HUDEP-2 (cell line): ENCODE data around the gene FOXC2.

Source experiments
- DNase-seq, 76 experiments: peaks; one replicate each; lab custom pipeline; 2025; ENCODE audit not compliant: unreplicated experiment in 76 of 76; lab: John Stamatoyannopoulos, UW

FOXC2 gene

DNA sequence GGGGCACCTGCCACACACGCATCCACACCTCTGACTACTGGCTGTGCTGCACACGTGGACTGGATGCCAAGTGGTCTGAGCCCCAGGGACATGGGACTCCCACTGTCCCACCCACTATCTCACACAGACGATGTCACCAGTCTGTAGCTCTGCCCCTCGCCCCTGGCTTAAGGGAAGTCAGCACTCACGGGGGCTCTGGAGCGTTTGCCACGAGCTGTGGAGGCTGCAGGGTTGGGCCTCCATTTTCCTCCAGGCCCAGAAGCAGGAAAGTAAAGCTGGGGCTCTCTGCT, 34.2 kb upstream of the FOXC2 start:
- no peak for DNase-seq

DNA sequence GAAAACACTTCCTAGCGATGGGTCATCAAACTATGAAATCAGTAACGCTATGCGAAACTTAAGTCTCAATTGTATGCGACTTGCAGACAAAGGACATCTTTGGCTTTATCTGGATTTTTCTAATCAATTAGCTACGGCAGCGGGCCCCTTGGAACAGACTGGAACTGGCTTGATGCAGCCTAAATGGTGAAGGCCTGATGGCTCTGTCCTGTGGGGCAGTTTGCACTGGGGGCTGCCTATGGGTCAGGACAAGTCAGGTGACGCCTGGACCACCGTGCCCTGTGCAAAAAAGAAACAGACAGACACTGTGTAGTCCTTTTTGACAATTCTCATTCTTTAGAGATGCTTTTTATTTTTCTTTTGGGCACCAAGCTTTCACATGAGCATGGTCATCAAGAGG, 33.6 kb upstream of the FOXC2 start:
- DNase-seq = no peak

DNA sequence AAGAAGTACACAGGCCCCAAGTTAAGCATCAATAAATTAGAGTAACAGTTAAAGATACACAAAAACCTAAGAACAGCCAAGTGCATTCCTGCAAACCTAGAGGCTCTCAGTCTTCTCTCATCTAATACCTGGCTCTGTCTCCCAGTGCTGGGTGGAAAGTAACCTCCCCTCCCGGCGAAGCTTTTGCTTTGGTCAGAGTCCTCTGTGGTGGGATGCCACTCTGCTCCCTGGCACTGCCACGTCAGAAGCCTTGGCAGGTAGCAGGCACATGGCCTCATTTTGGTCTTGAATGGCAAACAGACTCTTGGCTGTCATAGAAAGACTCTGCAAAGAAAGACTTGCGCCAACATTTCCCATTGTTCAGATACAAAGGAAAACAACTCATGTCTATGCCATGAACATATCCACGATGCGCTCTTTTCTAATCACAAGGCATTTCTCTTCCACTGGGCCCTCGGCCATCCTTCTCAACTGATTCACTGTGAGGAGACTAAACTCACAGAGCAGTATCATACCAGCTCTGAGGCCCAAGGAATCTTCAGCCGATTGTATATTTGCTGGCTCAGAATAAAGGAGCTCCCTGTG, 32.8 kb upstream of the FOXC2 start:
- no peak for DNase-seq

DNA sequence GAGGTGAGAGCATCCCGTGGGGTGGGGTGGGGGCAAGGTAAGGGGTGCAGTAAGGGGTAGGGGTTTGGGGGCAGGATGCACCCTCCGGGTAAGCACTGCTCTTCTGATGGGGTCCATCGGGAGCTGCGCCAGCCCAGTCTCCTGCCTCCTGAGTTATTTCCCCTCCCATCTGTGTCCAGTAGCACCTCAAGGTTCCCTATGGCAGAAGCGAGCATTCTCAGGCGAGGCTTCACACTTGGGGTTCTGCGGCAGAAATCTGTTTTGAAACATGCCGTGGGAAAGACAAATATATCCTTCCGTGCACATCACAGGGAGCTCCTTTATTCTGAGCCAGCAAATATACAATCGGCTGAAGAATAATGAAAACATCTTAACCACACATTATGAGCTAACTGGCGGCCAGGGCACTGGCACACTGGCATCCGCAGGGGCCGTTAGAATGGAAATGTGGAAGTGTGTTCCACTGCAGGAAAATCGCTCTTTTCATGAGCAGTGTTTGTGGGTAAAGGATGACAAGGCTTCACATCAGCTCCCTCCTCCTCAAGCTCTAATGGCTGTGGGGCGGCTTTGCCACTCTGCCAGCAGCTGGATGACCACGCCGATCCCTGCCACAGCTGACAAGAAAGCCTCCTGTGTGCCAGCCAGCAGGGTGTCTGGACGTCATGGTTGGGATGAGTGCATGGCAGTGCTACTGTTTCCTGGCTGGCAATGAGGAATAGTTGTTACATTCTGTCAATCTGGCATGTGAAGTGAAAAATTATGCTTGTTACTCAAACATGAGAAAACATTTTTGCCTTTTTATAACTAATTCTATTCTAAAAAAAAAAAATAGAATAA, 31.6 kb upstream of the FOXC2 start:
- no peak for DNase-seq

DNA sequence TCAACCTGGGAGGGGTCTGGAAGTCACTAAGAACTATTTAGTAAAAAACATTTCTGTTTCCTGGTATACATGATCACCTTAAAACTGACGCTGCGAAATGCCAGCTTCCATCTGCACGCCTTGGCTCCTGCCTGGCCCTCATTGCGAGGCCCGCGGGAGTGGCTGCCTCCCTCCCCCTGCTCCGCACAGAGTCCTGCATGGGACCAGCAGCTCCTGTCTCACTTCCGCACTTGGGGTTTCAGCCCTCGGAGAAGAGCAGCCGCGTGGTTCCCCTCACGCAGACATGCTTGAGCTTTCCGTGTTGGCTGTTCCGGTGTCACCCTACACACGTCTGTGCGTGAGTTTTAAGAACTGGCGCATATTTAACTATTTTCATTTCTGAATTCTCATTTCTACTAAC, 30.0 kb upstream of the FOXC2 start:
- no peak for DNase-seq

DNA sequence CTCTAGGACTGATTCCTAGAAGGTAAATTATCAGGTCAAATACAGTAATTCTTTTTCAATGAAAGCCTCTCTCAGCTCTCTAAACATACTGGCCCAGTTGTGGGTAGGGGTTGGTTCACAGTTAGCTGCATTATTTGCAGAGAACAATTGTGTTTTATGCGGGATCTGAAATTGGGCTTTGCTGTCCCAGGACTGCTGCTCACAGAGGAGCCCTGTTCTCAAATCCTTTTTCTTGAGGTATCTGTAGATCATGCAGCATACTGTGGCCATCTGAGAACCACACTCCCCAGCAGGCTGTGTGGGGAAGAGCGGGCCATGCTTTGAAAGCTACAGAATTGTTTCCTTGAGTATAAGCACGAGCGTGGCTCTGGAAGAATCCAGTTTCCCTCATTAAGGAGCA, 29.1 kb upstream of the FOXC2 start:
- no peak for DNase-seq

DNA sequence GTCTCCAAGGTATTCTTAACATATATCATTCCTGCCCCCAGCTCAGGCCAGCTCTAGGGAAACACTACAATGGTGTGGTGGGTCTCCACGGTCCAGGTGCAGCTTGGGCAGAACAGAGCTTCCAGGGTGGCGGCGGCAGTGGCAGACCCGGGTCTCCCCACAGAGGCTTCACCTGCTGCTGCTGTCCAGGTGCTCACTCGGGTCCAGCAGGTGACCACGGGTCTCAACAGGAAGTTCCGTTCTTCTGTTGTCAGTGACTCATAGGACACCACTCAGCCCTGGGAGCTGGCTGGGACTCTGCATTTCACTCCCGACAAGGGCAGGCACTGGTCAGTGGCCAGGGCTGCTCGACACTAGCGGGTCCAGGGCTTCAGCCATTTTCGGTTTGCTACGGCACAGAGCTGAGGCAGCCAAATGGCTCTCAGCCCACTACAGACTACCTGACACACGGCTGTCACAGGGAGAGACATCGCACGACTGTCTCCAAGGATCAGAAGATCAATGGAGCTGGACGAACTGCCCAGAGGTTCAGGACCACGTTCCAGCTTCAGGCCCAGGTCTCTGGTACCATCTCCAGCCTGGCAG, 28.3 kb upstream of the FOXC2 start:
- DNase-seq = no peak

DNA sequence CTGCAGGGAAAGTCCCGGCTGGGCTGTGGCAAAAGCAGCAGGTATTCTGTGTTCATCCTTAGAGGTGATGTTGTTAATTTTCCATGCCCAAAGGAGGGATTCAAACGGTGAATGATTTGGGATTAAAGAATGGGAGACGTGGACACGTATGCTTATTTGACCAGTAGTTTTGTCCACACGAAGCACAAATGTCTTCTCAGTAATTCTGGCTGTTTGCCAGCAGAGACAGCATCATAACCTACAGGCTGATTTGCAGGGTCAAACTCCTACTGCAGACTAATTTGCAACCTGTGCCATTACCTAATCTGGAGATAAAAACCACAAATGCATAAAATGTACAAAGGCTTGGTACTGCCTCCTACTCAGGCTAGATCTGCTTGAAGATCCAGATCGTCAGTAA, 25.7 kb upstream of the FOXC2 start:
- no peak for DNase-seq

DNA sequence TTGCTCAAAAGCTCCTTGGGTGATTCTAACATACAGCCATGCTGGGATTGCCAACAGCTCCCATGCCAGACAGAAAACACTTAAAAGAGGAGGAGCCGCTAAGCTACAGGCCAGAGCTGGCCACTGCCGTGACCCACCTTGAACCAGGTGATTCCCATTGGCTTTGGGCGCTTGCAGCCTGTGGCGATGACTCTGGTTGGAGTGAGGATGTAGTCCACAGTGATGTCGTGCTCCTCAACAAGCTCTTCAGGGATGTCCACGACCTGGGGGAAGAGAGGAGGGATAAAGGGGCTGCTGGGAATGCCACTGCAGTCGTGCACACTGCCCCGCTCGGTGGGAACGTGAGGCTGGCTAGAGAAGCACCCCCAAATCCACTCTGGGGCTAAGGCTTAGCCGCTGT, 25.1 kb upstream of the FOXC2 start:
- DNase-seq = no peak

DNA sequence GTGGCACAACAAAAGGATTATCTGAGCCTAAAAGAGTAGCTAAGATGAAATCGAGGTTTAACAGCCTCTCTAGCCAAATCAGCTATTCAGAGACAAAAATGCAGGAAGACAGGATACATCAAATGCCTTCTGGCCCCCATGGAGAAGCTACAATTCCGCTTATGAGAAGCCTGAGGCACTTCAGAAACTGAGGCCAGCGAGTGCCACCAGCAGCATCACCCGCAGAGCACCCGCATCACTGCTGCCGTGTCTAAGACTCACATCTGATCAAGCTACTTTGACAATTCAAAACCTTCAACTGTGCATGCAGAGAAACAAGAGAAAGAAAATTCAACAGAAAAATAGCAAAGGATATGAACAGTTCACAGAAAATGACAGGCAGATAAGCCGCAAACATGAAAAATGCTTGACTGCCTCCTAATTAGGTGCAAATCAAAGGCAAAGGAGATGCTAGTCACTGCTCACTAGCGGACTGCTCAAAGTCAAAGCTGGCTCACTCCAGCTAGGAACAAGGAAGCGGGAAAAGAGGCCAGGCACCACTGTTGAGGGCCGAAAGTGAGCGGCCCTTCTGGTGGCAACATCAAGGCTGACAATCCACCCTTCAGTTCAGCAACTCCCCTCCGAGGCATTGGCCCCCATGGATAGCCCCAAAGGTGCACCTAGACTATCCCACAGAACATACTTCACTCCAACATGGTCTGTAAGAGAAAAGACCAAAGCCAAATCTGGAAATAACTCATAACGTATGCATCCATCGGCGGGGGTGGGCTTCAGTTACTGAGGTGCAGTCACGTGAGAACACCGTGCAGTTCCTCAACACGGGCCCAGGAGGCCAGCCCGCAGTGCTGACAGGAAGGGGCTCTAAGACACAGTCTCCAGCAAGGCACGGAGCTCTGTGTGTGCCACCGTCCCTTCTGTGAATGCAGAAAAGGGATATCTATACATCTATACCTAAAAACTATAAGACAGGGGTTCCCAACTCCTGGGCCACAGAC, 23.6 kb upstream of the FOXC2 start:
- no peak for DNase-seq

DNA sequence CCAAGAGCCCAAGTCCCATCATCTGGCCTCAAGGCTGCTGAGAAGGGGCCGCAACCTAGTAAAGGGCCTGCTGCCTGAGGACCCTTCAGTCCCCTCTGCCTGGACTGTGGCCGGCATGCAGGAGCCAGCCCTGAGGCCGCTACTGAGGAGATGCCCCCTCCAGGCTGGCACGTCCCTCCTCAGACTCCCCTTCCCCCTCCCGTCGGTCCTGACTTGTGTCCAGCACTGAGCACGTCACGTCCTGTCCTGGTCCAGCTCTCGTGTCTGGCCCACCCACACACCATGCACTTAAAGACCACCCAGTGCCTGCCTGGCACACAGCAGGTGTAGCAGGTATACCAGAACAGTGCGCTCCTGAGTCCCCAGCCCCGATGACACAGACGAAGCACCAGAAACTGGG, 21.1 kb upstream of the FOXC2 start:
- no peak for DNase-seq

DNA sequence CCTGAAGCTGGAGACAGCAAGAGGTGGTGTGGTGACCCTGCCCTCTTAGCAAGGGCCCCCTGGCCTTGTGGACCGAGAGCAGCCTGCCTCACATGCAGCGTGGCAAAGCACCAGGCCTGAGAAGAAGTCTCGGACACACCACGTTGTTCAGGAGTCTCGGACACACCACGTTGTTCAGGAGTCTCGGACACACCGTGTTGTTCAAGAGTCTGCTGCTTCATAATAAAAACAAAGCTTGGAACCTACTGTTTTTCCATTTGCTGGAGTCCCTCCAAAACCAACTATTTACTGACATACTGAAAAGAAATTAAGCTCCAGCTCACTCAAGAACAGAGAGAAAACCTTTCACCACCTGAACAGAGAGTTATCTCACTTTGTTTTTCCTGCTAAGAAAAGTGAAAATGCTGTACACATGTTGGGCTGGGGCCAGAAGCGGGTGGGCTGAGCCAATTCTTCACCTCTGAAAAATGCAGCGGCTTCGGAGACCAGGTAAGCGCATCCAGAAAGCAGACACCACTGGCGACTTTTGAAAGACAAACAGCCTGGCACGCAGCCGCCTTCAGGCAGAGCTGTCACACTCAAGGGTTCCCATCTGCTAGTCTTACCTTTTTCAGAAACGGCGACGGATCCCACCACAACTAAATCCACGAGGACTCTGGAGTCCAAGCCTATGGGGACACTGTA, 20.5 kb upstream of the FOXC2 start:
- no peak for DNase-seq

DNA sequence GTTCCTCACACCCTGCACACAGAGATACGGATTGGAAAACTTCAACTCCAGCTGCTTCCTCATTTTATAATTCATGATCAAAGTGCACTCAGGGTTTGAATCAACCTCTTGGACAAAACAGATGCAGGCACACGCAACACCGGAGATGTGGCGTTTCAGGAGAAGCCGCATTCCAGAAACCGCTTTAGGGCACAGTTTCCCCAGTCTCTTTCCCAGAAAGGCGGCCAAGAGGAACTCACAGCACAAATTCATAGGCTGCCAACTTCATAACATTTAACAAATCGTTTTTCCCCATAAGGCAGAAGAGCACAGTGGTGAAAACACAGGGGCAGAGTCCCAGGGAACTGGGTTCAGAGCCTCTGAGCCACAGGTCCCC, 20.0 kb upstream of the FOXC2 start:
- DNase-seq = no peak

DNA sequence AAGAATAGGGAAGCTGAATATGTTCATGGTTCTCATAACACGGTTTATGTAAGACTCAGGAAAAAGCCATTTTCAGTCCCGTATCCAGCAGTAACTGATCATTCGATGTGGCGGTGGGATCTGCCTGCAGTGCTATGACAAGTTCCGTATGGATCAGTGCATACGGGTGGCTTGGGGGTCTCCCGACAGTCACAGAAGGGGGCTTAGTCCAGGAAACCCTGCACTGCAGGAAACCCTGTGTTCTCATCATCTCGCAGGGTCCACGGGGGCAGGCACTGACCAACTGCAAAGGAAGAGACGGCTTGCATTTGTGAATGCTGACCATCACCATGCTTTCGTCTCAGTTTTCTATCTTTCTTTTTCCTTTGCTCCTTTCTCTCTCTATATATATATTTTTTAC, 19.3 kb upstream of the FOXC2 start:
- DNase-seq = no peak

DNA sequence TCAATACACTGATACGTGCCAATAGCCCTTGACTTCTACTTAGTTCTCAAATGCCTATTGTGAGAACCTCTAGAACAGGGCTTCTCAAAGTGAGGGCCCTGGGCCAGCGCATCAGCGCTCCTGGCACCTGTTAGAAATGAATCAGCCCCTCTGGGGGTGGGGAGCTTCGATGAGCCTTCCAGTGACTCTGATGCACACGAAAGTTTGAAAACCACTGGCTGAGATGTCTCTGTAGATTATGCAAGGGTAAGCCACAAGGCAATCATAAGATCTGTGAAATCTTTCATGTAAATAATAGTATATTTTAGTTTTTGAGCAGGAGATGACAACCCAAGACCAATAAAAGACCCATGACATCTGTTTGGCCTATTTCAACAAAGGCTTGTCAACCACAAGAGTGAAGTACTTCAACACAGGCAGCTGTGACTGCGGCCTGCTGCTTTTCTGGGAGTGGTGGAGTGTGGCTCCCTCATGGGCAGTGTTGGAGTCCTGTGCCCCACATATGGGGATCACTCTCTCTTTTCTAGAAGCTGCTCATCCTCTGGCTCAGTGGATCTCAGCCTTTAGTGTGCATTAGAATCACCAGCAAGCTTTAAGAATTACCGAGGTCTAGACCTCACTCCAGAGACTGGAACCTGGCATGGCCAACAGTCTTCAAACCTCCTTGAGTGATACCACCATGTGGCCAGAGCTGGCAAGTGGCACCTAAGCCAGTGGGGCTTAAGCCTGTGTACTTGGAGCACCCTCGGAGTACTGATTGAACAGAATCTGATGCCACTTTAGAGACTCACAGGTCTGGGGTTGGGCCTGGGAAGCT, 17.3 kb upstream of the FOXC2 start:
- DNase-seq = no peak

DNA sequence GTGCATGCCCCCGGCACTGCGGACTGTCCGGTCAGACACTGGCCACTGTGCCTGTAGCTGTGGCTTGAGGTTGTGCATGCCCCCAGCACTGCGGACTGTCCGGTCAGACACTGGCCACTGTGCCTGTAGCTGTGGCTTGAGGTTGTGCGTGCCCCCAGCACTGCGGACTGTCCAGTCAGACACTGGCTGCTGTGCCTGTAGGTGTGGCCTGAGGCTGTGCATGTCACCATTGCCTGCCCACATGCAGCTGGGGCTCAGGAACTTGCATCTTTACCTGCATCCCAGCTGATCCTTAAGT, 16.8 kb upstream of the FOXC2 start:
- no peak for DNase-seq

DNA sequence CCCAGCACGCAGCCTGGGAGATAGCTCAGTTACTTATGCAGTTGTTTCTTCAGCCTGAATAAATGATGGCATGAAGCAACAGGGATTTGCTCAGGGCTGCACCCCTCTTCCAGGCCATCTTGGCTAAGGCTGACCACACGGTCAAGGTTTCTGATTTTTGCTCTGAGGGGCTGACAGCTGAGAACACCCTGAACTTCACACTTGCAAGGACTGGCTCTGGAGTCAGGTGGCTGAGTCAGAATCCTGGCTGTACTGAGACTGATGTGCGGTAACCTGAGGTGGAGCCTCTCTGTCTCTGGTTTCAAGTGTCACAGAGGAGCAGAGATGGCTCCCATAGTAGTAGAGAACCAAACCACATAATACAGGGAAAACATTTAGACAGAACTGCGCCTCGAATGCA, 16.3 kb upstream of the FOXC2 start:
- no peak for DNase-seq

DNA sequence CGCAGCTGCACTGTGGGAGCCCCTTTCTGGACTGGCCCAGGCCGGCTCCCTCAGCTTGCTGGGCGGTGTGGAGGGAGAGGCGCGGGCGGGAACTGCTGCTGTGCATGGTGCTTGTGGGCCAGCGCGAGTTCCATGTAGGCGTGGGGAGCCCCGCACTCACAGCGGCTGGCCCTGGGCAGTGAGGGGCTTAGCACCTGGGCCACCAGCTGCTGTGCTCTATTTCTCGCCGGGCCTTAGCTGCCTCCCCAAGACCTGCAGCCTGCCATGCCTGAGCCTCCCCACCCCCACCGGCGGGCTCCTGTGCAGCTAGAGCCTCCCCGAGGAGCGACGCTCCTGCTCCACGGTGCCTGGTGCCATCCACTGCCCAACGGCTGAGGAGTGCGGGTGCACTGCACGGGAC, 13.3 kb upstream of the FOXC2 start:
- no peak for DNase-seq

DNA sequence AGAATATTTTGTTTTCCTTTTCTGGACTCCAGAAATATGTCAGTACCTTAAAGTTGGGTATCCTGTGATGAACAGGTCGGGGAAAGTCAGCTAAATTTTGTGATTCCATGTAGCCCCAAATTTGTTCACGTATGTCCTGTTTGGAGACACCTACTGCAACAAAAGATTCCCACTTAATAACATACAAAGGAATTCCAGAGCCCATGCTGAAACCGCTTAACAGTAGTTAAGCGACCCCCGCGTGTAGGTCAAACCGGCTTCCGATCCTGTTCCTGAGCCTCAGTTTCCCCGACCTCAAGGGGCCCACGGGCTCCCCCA, 12.1 kb upstream of the FOXC2 start:
- no peak for DNase-seq
